ENCODE results near the gene MAP1S.

MAP1S gene

GRCh38 chr19:17743874-17744580 is 24.7 kb downstream of the MAP1S start:
- no peak for DNase-seq

GRCh38 chr19:17747205-17748098 is 28.2 kb downstream of the MAP1S start:
- DNase-seq = peak; percentile 67

- no peak for DNase-seq
These were observed 29.8 kb downstream of the MAP1S start for GRCh38 chr19:17748884-17749638.

GRCh38 chr19:17749912-17750317 is 30.6 kb downstream of the MAP1S start:
- DNase-seq = no peak

- DNase-seq = no peak
These were observed 32.0 kb downstream of the MAP1S start, which contains the start of gene FCHO1 for GRCh38 chr19:17751103-17751911. TSS of gene FCHO1 (plus strand) at chr19:17751477. CDS start at chr19:17755165, 3,688 bp downstream.

GRCh38 chr19:17751912-17752273 is 32.6 kb downstream of the MAP1S start:
- DNase-seq = no peak

GRCh38 chr19:17752865-17753639 is 33.8 kb downstream of the MAP1S start:
- no peak for DNase-seq

- DNase-seq = no peak
These were observed 34.7 kb downstream of the MAP1S start for GRCh38 chr19:17753976-17754375.

- no peak for DNase-seq
These were observed 35.6 kb downstream of the MAP1S start for GRCh38 chr19:17754634-17755442.

- DNase-seq = no peak
These were observed 36.2 kb downstream of the MAP1S start for GRCh38 chr19:17755443-17755890.

- DNase-seq = no peak
These were observed 36.8 kb downstream of the MAP1S start for GRCh38 chr19:17755977-17756670.

- no peak for DNase-seq
These were observed 37.8 kb downstream of the MAP1S start for GRCh38 chr19:17757125-17757524.

GRCh38 chr19:17758515-17758914 is 39.2 kb downstream of the MAP1S start:
- no peak for DNase-seq

GRCh38 chr19:17761148-17761547 is 41.9 kb downstream of the MAP1S start:
- DNase-seq = no peak

- no peak for DNase-seq
These were observed 43.4 kb downstream of the MAP1S start for GRCh38 chr19:17762505-17763229.

- no peak for DNase-seq
These were observed 45.1 kb downstream of the MAP1S start for GRCh38 chr19:17764348-17764747.

GRCh38 chr19:17765069-17765618 is 45.9 kb downstream of the MAP1S start:
- DNase-seq = no peak

- DNase-seq = no peak
These were observed 47.4 kb downstream of the MAP1S start for GRCh38 chr19:17766543-17767131.

- DNase-seq = no peak
These were observed 48.3 kb downstream of the MAP1S start for GRCh38 chr19:17767559-17767958.

Data from NCI-H1417 treated with DMSO at 0.1 percent for 48 hours (cell line).